AG10803 (cell line): ENCODE data around the gene PARD6G.

Experiments used
- DNase-seq: peaks from one replicate; pipeline ENCODE4 v3.0.0; 2010; ENCODE audit warnings: low read depth
- H3K4me3 ChIP-seq: 2 replicates; pipeline ENCODE4 v1.5.1; 2011; ENCODE audit warnings: mild to moderate bottlenecking, low read length, control low read depth
- TF ChIP-seq, protein P1 (sequence below): conservative IDR thresholded peaks from 2 replicates; pipeline ENCODE4 v1.5.1; 2011; ENCODE audit warnings: mild to moderate bottlenecking, low read length, control low read depth, inconsistent platforms

The PARD6G gene

DNA sequence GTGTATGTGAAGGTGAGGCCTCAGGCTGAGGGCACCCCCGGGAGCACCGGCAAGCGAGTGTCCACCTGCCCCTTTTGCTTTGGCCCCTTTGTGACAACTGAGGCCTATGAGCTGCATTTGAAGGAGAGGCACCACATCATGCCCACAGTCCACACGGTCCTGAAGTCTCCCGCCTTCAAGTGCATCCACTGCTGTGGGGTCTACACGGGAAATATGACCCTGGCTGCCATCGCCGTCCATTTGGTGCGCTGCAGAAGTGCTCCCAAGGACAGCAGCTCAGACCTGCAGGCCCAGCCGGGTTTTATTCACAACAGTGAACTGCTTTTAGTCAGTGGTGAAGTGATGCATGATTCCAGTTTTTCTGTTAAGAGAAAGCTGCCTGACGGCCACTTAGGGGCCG lies 109.3 kb downstream of the PARD6G start:
- no peak overlapping the region for H3K4me3 ChIP-seq
- TF ChIP-seq, protein P1, sequence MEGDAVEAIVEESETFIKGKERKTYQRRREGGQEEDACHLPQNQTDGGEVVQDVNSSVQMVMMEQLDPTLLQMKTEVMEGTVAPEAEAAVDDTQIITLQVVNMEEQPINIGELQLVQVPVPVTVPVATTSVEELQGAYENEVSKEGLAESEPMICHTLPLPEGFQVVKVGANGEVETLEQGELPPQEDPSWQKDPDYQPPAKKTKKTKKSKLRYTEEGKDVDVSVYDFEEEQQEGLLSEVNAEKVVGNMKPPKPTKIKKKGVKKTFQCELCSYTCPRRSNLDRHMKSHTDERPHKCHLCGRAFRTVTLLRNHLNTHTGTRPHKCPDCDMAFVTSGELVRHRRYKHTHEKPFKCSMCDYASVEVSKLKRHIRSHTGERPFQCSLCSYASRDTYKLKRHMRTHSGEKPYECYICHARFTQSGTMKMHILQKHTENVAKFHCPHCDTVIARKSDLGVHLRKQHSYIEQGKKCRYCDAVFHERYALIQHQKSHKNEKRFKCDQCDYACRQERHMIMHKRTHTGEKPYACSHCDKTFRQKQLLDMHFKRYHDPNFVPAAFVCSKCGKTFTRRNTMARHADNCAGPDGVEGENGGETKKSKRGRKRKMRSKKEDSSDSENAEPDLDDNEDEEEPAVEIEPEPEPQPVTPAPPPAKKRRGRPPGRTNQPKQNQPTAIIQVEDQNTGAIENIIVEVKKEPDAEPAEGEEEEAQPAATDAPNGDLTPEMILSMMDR = no peak
- DNase-seq = no peak

DNA sequence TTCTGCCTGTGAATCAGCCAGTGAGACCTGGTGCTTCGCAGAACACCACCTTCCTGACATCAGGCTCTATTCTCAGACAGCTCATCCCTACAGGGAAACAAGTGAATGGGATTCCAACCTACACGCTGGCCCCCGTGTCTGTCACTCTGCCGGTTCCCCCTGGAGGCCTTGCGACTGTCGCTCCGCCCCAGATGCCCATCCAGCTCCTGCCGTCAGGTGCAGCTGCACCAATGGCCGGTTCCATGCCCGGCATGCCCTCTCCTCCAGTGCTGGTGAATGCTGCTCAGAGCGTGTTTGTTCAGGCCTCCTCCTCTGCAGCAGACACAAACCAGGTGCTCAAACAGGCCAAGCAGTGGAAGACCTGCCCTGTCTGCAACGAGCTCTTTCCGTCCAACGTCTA lies 110.2 kb downstream of the PARD6G start:
- H3K4me3 ChIP-seq = no peak overlapping the region
- DNase-seq = no peak
- TF ChIP-seq, protein P1 = no peak

DNA sequence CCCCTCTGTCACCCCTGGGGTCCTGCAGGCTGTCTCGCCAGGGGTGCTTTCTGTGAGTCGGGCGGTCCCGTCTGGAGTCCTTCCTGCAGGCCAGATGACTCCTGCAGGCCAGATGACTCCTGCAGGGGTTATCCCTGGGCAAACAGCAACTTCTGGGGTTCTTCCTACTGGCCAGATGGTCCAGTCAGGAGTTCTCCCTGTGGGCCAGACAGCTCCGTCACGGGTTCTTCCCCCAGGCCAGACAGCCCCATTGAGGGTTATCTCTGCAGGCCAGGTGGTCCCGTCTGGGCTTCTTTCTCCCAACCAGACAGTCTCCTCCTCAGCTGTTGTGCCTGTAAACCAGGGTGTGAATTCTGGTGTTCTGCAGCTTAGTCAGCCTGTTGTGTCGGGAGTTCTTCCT lies 110.6 kb downstream of the PARD6G start:
- TF ChIP-seq, protein P1 = no peak
- DNase-seq = no peak
- H3K4me3 ChIP-seq = no peak overlapping the region

DNA sequence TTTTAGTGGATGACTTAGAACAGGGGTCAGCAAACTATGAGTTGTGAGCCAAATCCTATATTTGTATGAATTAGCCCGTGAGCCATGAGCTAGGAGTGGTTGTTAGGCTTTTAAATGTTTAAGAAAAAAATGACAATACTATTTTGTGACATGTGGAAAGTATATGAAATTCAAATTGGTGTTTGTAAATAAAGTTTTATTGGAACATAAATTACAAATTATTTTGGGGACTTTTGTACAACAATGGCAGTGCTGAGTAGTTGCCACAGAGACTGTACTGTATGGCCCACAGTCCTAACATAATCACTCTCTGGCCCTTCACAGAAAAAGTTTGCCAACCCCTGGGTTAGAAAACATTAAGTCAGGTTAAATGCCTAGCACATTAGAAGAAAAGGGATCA lies 112.2 kb downstream of the PARD6G start:
- no peak overlapping the region for H3K4me3 ChIP-seq
- no peak for DNase-seq
- TF ChIP-seq, protein P1 = no peak

DNA sequence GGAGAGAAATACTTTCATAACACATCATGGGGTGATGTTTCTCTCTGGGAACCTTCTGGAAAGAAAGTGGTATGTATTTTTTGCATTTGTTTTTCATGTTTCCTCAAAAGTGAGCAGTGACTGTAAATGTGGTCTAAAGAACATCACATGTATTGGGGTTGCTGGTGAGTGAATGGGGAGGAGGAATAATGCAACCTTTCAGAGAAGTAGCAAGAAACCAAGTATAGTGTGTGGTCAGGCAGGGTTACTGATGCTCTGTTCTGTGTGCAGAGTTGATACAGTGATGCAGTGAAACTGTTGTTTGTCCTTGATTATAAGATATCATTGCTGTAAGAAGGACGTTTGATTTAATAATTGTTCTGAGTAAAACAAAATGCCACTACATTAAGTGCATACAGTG lies 114.2 kb downstream of the PARD6G start:
- no peak overlapping the region for H3K4me3 ChIP-seq
- TF ChIP-seq, protein P1 = no peak
- DNase-seq = no peak

DNA sequence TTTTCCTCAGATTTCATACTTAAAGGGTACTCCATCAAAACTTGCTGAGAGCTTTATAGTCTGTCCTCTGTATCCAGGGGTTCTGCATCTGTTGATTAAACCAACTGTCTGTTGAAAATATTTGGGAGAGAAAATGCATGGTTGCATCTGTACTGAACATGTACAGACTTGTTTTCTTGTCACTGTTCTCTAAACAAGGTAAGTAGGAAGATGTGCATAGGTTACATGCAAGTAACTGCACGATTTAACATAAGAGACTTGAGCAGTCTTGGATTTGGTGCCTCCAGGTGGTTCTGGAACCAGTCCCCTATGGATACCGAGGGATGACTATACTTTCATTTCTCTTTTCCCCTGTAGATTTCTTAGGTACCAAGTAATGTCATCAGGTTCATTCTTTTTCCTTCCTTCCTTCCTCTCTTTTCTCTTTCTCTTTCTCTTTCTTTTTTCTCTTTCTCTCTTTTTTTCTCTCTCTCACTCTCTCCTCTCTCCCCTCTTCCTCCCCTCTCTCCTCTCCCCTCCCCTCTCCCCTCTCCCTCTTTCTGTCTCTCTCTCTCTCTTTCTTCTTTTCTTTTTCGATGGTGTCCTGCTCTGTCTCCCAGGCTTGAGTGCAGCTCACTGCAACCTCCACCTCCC lies 115.0 kb downstream of the PARD6G start:
- TF ChIP-seq, protein P1 = no peak
- DNase-seq = no peak
- no peak overlapping the region for H3K4me3 ChIP-seq

DNA sequence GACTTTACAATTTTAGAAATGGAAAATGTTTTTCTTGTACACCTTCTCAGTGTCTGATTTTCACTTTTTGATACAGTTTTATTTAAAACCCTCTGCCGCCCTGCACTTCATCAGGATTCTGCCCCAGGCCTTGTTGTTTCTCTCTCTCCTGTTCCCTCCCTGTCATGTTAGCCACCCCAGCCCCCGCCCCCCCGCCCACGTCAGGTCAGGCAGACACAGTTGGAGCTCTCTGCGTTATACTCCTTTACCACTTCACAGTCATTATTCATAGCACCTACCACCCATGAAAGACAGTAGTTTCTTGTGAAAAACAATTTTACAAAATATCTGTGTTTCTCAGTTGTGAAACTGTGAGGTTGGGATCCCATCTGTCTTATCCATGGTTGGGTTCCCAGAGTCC lies 116.8 kb downstream of the PARD6G start:
- TF ChIP-seq, protein P1 = no peak
- no peak for DNase-seq
- no peak overlapping the region for H3K4me3 ChIP-seq
